Lung (tissue), 12 donors: Measurements from ENCODE around the gene GPC6. TPM values are rescaled to one million over a fixed set of nuclear protein-coding genes. Genes with fewer than 3 reads are reported as not detected.

Experiments
- ATAC-seq: fragments of 200-7000 bp; cut with Tn5 transposase; one replicate; pipeline ENCODE4 v1.9.1; 2020; ENCODE audit warnings: moderate number of reproducible peaks; ENCODE audit not compliant: insufficient read depth, low FRiP score
- DNase-seq, 3 donors: peaks; one replicate each; pipeline ENCODE4 v3.0.0-alpha.2; 2013 to 2017
- H3K27ac ChIP-seq, 2 donors: one replicate each; pipeline ENCODE4 v1.5.1; 2013; ENCODE audit warnings: mild to moderate bottlenecking in 2 of 2, moderate library complexity in 2 of 2, control low read depth in 1 of 2, inconsistent platforms in 1 of 2, low read depth in 1 of 2, low read length in 1 of 2
- H3K27me3 ChIP-seq, 3 donors: one replicate each; pipeline ENCODE4 v1.5.1; 2013; ENCODE audit warnings: low read length in 2 of 3; ENCODE audit not compliant: control insufficient read depth in 3 of 3, insufficient read depth in 3 of 3
- H3K36me3 ChIP-seq, 4 donors: one replicate each; pipeline ENCODE4 v1.5.1; 2013; ENCODE audit warnings: low read length in 4 of 4, mild to moderate bottlenecking in 1 of 4, moderate library complexity in 1 of 4; ENCODE audit not compliant: control insufficient read depth in 4 of 4, insufficient read depth in 4 of 4
- H3K4me1 ChIP-seq, 5 donors: one replicate each; pipeline ENCODE4 v1.5.1; 2013; ENCODE audit warnings: low read length in 5 of 5, mild to moderate bottlenecking in 2 of 5, moderate library complexity in 1 of 5; ENCODE audit not compliant: control insufficient read depth in 5 of 5, insufficient read depth in 5 of 5
- H3K4me3 ChIP-seq: one replicate; pipeline ENCODE4 v1.5.1; 2013; ENCODE audit warnings: mild to moderate bottlenecking, control low read depth, moderate library complexity
- H3K9ac ChIP-seq, 2 donors: one replicate each; pipeline ENCODE4 v1.5.1; 2013; ENCODE audit warnings: low read length in 2 of 2, control low read depth in 1 of 2; ENCODE audit not compliant: insufficient read depth in 1 of 2
- H3K9me3 ChIP-seq, 4 donors: one replicate each; pipeline ENCODE4 v1.5.1; 2013; ENCODE audit warnings: low read length in 3 of 4, mild to moderate bottlenecking in 1 of 4, moderate library complexity in 1 of 4; ENCODE audit not compliant: control insufficient read depth in 4 of 4, insufficient read depth in 3 of 4
- WGBS, 2 donors: extraction: QIAGEN DNeasy Blood & Tissue Kit; methylation state at CpG; one replicate each; pipeline ENCODE4 v1.1.7; 2013; 5-methylcytosine and 5-hydroxymethylcytosine counted together
- polyA plus RNA-seq, 2 donors: library from polyadenylated mRNA; stranded (reverse); fragments of 200-250 nt; gene quantifications; one replicate each; pipeline ENCODE4 v1.2.1, GENCODE V29; 2013
- total RNA-seq, 2 donors: library from RNA; depleted of rRNA in 1 of 2; stranded (reverse); fragments of >200 nt in 1 of 2; gene quantifications; one replicate each; pipeline ENCODE4 v1.2.1, GENCODE V29; 2014 to 2021
- TF ChIP-seq, protein P1 (sequence below): IDR thresholded peaks from 2 replicates; pipeline ENCODE4 v1.5.1; 2012; ENCODE audit warnings: mild to moderate bottlenecking; ENCODE audit errors: control extremely low read depth, extremely low read depth
- donor health status: control.
- donor health status: control.
- donor health status: Bipolar disorder and iron deficiency.
- donor health status: healthy.
- donor health status: DM: yes; HTN: yes; CAD: no.

The GPC6 gene
- total and polyA plus RNA-seq, 4 donors: 0.45 to 31.4 (median 4.8) TPM

DNA sequence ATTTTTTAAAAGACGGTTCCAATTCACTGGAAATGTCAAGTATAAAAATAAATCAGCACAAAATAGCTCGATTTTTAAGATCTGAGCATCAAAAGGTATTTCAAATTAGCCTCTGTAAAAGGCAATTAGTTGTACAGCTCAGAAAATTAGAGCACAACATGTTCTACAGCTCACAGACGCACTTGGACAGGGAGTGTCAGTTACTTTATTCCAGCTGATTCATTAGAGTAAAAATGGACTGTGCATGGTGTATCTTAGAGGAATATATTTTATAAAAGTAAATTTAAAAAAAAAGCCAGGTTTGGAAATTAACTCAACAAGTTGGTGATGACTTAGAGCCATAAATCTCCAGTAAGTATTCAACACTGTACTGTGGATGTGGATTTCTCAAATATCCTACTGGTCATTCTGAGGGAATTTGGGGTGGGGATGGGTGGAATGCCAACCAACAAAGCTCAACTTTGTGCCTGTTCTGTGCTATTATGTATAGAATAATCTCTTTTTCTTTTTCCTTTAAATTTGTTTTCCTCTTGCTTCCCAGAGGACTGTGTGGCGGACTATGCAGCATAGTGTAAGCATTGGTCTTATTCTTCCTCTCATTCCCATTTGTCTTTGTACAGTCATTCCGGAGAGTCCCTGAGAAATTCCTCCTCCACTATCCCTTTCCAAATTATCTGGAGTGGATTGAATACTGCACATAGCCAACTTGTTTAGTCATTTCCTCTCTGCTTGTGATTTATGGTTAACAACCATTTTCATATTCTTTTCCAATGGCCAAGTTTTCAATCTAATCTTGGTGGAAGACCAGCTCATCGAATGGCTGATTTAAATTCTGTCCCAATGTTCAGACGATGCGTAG, 1083.6 kb downstream of the GPC6 start:
- H3K27me3 ChIP-seq: no peaks in the 10 kb centered on the region
- no peak overlapping the region for H3K4me3 ChIP-seq
- no peak overlapping the region for H3K27ac ChIP-seq
- DNase-seq: no peak
- TF ChIP-seq, protein P1, sequence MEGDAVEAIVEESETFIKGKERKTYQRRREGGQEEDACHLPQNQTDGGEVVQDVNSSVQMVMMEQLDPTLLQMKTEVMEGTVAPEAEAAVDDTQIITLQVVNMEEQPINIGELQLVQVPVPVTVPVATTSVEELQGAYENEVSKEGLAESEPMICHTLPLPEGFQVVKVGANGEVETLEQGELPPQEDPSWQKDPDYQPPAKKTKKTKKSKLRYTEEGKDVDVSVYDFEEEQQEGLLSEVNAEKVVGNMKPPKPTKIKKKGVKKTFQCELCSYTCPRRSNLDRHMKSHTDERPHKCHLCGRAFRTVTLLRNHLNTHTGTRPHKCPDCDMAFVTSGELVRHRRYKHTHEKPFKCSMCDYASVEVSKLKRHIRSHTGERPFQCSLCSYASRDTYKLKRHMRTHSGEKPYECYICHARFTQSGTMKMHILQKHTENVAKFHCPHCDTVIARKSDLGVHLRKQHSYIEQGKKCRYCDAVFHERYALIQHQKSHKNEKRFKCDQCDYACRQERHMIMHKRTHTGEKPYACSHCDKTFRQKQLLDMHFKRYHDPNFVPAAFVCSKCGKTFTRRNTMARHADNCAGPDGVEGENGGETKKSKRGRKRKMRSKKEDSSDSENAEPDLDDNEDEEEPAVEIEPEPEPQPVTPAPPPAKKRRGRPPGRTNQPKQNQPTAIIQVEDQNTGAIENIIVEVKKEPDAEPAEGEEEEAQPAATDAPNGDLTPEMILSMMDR: no peak
- WGBS, 2 donors: 76 to 81% methylated on average over 8 of the region's 8 CpGs
- no peak for ATAC-seq
- peaks cover 0 to 31% (median 6%) of the 10 kb centered on the region in 5 donors for H3K4me1 ChIP-seq
- no peaks in the 10 kb centered on the region for H3K36me3 ChIP-seq
- H3K9ac ChIP-seq: no peak overlapping the region
- H3K9me3 ChIP-seq: no peaks in the 10 kb centered on the region

DNA sequence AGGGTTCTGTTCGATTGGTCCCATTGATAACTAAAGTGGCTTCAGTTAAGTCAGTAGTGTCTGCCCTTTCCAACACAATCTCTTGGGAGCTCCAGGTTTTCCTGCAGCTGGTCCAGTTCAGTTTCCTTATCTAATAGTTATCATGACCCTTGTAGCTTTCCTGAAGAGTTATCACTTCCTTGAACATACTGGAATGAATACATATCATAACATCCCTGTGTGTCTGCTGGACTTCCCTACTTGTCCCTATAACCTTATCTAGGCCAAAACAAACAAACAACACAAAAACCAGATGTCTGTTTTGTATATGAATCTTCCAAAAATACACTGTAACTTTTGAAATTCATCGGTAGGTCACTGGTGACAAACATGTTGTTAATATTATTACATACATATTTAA, 1085.3 kb downstream of the GPC6 start:
- Histone ChIP-seq H3K36me3 (no peaks in the 10 kb centered on the region), H3K9ac (no peak overlapping the region), H3K4me3 (no peak overlapping the region), H3K9me3 (no peaks in the 10 kb centered on the region), H3K4me1 (peaks cover 0 to 31% (median 6%) of the 10 kb centered on the region in 5 donors), H3K27me3 (no peaks in the 10 kb centered on the region), H3K27ac (no peak overlapping the region)
- DNase-seq (no peak), ATAC-seq (no peak)
- TF ChIP-seq, protein P1: no peak
- 66 to 71% methylated on average over 2 of the region's 2 CpGs for WGBS, 2 donors

DNA sequence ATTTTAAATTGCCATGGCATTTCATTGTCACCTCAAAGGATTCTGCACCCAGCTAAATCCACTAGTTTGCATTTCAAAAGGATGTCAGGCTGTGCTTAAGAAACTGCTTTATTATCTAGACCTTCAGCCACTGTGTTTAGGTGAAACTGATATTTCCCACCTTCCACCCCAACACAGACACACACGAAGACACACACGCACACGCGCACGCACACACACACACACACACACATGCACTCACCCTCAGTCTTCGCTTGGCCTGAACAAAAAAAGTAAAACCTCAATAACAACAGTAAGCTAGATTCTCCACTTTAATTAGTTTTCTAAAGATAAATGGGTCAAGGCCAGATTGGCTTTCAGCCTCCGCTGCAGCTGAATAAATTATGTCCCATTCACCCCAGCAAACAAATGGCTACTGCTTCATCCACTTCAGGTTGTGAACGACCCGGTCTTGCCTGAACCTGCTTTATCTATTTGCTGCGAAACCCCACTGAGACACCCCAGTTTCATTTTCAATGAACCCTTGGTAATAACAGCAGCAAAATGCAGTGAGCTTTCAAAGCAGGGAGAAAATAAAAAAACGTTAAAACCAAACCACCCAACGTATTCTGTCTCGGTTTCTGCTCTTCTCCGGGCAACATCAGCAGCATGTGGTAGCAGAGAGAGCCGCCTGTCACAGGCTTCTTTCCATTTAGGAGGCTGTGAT, 1086.1 kb downstream of the GPC6 start:
- TF ChIP-seq, protein P1: no peak
- no peaks in the 10 kb centered on the region for H3K9me3 ChIP-seq
- DNase-seq: no peak
- H3K4me1 ChIP-seq: peaks cover 0 to 35% (median 6%) of the 10 kb centered on the region in 5 donors
- ATAC-seq: no peak
- 80 to 88% methylated on average over 15 of the region's 15 CpGs for WGBS, 2 donors
- no peaks in the 10 kb centered on the region for H3K27me3 ChIP-seq
- no peak overlapping the region for H3K4me3 ChIP-seq
- no peak overlapping the region for H3K27ac ChIP-seq
- peak overlapping the region in 1 of 2 donors; percentile 17 for H3K9ac ChIP-seq
- no peaks in the 10 kb centered on the region for H3K36me3 ChIP-seq
